ENCODE results near the gene FAM163A. TPM values are rescaled to one million over a fixed set of nuclear protein-coding genes. Genes with fewer than 3 reads are reported as not detected.
A peak's percentile ranks its signal among the peaks of the same experiment; 100 is the strongest.
"Not testable (repeated sequence)": the region's sequence is repeated elsewhere in the genome, so short reads cannot be mapped to it uniquely, and the experiment has no call there.

Gene FAM163A
- total RNA-seq, 2 donors from 2014 or later, result not detected

DNA sequence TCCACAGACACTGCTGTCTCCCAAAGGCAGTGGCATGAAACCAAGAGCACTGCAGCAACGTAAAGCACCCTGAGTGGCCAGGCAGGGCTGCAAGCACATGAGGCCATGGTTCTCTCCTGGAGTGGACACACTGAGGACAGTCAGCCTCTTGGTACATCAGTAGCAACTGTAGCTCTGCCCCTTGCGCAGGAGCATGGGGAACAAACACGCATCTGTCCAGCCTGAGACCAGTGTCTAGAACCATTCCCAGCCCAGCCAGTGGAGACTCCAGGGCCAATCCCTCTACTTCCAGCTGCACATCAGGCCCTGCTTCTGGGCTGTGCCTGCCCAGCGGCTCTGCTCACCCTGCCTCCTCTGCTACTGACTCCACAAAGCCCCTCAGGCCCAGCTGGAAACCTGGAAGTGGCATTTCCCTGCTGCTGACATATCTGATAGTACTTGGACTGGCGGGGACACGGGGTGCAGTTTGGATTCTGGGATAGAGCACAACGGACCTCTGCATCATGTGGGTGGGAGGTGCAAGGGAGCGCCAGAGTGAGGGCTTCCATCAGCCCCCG lies 85.5 kb downstream of the FAM163A start:
- Mint-ChIP-seq H3K4me3 (no peak overlapping the region), H3K27ac (no peak overlapping the region), H3K36me3 (ENCODE audit: insufficient read depth in 2 of 2) (no peaks in the 10 kb centered on the region), H3K27me3 (ENCODE audit: low read depth) (no peaks in the 10 kb centered on the region), H3K4me1 (ENCODE audit: low read depth) (peaks cover 18% of the 10 kb centered on the region), H3K9me3 (no peaks in the 10 kb centered on the region)
- DNase-seq (no peak), ATAC-seq (replicated peaks in 1 of 2) (no peak)

DNA sequence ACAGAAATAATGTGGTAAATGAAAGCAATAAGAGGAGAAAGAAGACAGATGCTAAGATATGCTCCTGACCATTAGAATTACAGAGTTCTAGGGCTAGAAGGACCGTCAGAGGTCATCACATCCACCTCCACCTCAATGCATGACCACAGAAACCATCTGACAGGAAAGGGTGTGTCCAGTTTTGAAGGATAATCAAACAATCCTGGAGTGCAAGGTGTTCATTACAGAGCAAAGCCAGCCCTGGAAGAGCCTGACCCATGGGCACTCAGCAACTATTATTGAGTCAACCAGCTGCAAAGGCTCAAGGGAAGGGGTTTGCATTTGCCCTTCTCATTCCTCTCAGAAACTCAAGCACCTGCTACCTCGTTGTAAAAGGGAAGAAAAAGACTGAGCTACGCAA lies 88.1 kb downstream of the FAM163A start:
- no peak for ATAC-seq (replicated peaks in 1 of 2)
- no peaks in the 10 kb centered on the region for H3K9me3 Mint-ChIP-seq
- H3K4me1 Mint-ChIP-seq (ENCODE audit: low read depth), result peaks cover 18% of the 10 kb centered on the region
- no peak for DNase-seq
- no peak overlapping the region for H3K27ac Mint-ChIP-seq
- H3K4me3 Mint-ChIP-seq, result peak overlapping the region; percentile 21 to 36
- H3K36me3 Mint-ChIP-seq (ENCODE audit: insufficient read depth in 2 of 2), result no peaks in the 10 kb centered on the region
- no peaks in the 10 kb centered on the region for H3K27me3 Mint-ChIP-seq (ENCODE audit: low read depth)

DNA sequence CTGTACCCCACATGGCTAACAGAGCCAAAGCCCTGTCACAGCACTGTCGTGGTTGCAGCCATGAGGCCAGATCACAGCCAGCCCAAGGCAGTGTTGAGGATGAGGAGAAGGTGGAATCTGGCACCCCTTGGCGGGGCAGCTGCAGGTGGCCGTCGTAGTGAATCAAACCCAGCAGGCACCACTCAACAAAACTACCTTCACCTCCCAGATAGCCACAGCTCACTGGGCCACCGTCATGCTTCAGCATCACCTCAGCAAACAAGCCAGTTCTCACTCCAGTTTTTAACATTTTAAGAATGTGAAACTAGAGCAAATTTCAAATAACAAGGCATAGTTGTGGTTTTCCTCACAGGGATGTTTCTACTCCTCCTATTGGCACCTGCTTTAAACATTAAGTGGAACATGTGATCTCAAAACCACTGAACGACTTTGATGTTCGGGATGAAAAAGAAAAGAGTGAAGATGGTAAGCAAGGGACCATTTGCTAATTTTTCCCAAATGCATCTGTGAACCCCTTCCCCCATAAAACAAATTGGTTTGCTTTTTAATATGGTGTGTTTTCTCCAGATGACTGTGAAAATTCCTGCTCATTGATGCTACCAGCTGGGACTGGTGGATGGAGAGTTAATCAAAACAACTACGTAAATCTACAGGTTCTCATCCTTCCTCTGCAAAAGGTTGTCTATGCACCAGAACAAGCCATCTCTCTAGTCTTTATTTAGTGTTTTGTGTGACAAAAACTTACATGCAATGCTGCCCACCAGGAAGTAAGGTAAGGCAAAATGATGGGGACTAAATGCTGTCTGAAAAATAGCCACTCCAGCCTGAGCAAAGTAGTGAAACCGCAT lies 89.0 kb downstream of the FAM163A start:
- H3K9me3 Mint-ChIP-seq, result no peaks in the 10 kb centered on the region
- no peaks in the 10 kb centered on the region for H3K27me3 Mint-ChIP-seq (ENCODE audit: low read depth)

DNA sequence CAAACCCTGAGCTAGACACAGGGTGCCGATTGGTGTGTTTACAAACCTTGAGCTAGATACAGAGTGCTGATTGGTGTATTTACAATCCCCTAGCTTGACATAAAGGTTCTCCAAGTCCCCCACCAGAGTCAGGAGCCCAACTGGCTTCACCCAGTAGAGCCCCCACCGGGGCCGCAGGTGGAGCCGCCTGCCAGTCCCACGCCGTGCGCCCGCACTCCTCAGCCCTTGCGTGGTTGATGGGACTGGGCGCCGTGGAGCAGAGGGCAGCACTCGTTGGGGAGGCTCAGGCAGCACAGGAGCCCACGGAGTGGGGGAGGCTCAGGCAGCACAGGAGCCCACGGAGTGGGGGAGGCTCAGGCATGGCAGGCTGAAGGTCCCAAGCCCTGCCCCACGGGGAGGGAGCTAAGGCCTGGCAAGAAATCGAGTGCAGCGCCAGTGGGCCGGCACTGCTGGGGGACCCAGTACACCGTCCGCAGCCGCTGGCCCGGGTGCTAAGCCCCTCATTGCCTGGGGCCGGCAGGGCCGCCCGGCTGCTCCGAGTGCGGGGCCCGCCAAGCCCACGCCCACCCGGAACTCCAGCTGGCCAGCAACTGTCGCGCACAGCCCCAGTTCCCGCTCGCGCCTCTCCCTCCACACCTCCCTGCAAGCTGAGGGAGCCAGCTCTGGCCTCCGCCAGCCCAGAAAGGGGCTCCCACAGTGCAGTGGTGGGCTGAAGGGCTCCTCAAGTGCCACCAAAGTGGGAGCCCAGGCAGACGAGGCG lies 93.8 kb downstream of the FAM163A start:
- not testable (repeated sequence) for H3K27me3 Mint-ChIP-seq (ENCODE audit: low read depth); ATAC-seq (replicated peaks in 1 of 2); H3K9me3 Mint-ChIP-seq; H3K4me3 Mint-ChIP-seq; H3K27ac Mint-ChIP-seq; DNase-seq; H3K36me3 Mint-ChIP-seq (ENCODE audit: insufficient read depth in 2 of 2)
- H3K4me1 Mint-ChIP-seq (ENCODE audit: low read depth), result peaks cover 12% of the 10 kb centered on the region

More for the DNA sequence above, 89.0 kb downstream of the FAM163A start:
- DNase-seq (no peak), ATAC-seq (replicated peaks in 1 of 2) (peak; percentile 38 to 54)
- H3K4me3 Mint-ChIP-seq, result peak overlapping the region; percentile 21 to 27
- H3K36me3 Mint-ChIP-seq (ENCODE audit: insufficient read depth in 2 of 2), result no peaks in the 10 kb centered on the region
- peaks cover 18% of the 10 kb centered on the region for H3K4me1 Mint-ChIP-seq (ENCODE audit: low read depth)
- peak overlapping the region; percentile 68 for H3K27ac Mint-ChIP-seq

DNA sequence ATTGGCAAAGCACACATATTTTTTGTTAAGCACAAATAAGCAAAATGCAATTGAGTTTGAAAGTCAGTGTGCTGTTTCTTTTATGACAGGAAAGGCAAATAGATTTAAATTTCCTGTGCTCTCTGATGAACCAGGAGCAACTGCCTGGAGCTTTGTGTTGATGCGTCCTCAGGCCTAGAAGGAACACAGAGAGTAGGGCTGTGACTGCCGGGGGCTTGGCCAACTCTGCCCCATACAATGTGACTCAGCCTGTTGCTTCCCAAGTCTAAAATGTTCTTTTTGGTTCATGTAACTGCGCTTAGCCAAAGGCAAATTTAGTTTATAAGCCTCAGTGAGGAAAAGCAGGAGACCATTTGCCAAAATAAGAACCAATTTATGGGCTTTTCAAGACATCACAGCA lies 97.0 kb downstream of the FAM163A start:
- DNase-seq (no peak), ATAC-seq (replicated peaks in 1 of 2) (no peak)
- no peak overlapping the region for H3K27ac Mint-ChIP-seq
- H3K27me3 Mint-ChIP-seq (ENCODE audit: low read depth), result no peaks in the 10 kb centered on the region
- H3K4me1 Mint-ChIP-seq (ENCODE audit: low read depth), result peaks cover 5% of the 10 kb centered on the region
- H3K9me3 Mint-ChIP-seq, result no peaks in the 10 kb centered on the region
- H3K4me3 Mint-ChIP-seq, result no peak overlapping the region
- H3K36me3 Mint-ChIP-seq (ENCODE audit: insufficient read depth in 2 of 2), result peaks cover 0 to 1% of the 10 kb centered on the region in 2 donors

DNA sequence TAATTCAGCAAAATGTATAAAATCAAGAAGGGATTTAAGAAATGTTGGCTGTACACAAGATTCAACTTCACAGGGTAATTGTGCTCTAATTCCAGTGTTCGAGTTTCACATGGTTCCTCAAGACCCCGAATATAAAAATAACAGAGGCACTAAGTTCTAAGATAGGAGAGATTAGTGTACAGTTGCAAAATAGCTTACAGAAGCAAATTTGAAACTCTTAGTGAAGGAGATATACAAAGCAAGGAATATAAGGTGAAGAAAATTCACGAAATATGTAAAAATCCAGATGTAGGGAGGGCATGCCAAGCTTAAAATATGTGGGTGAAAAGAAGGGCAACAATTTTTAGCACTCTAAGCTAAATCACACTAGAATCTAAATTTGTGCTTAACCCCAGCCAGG lies 105.1 kb downstream of the FAM163A start:
- Mint-ChIP-seq H3K4me3 (no peak overlapping the region), H3K4me1 (ENCODE audit: low read depth) (no peaks in the 10 kb centered on the region), H3K36me3 (ENCODE audit: insufficient read depth in 2 of 2) (peaks cover 8 to 26% of the 10 kb centered on the region in 2 donors), H3K27ac (no peak overlapping the region), H3K27me3 (ENCODE audit: low read depth) (no peaks in the 10 kb centered on the region), H3K9me3 (no peaks in the 10 kb centered on the region)
- DNase-seq, result no peak
- ATAC-seq (replicated peaks in 1 of 2), result no peak

DNA sequence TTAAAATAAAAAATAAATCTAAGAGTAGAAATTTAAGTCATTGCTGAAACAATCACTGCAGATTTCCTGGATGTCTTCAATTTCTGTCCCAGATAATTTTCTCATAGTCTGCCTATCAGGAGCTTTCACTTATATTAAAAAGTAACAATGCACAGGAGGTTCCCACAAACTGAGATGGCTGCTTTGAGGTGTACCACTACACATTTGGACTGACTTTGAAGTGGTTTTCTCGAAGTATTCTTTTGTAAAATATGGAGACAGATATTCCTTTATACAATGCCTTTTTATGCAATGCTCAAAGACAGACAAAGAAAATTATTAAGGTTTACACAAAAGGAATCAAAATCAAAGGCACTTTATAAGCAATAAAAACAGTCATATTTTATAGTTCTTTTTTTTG lies 110.0 kb downstream of the FAM163A start:
- Mint-ChIP-seq H3K9me3 (no peaks in the 10 kb centered on the region), H3K4me1 (ENCODE audit: low read depth) (no peaks in the 10 kb centered on the region), H3K36me3 (ENCODE audit: insufficient read depth in 2 of 2) (peaks cover 3 to 20% of the 10 kb centered on the region in 2 donors), H3K27ac (no peak overlapping the region), H3K4me3 (no peak overlapping the region), H3K27me3 (ENCODE audit: low read depth) (no peaks in the 10 kb centered on the region)
- DNase-seq (no peak), ATAC-seq (replicated peaks in 1 of 2) (no peak)

DNA sequence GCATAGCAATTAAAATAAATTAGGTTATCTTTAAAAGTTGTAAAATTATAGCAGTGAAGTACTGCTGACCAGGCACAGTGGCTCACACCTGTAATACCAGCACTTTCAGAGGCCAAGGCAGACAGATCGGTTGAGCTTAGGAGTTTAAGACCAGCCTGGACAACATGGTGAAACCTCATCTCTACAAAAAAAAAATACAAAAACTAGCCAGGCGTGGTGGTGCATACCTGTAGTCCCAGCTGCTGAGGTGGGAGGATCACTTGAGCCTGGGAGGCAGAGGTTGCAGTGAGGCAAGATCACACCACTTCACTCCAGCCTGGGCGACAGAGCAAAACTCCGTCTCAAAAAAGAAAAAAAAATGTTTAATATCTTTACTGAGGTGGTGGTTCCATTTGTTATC lies 112.7 kb downstream of the FAM163A start:
- H3K9me3 Mint-ChIP-seq; H3K27ac Mint-ChIP-seq; H3K4me3 Mint-ChIP-seq; ATAC-seq (replicated peaks in 1 of 2); DNase-seq; H3K4me1 Mint-ChIP-seq (ENCODE audit: low read depth); H3K27me3 Mint-ChIP-seq (ENCODE audit: low read depth): not testable (repeated sequence)
- peaks cover 4 to 18% of the 10 kb centered on the region in 2 donors for H3K36me3 Mint-ChIP-seq (ENCODE audit: insufficient read depth in 2 of 2)

DNA sequence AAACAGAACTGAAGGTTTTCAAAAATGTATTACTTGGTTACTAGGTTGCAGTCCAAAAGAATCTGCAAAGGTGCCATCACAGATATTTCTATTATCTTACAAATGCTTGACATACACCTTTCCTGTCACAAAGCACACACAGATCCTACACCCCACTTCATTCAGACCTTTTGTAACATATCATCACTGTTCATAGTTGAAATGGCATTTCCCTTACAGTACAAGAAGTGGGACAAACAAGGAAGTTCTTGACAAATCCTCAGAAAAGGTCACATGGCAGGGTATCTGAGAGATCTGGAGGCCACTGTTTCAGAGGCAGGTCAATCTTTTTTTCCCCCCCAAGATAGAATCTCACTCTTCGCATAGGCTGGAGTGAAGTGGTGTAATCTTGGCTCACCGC lies 113.2 kb downstream of the FAM163A start:
- no peak overlapping the region for H3K27ac Mint-ChIP-seq
- H3K4me1 Mint-ChIP-seq (ENCODE audit: low read depth), result no peaks in the 10 kb centered on the region
- no peaks in the 10 kb centered on the region for H3K27me3 Mint-ChIP-seq (ENCODE audit: low read depth)
- DNase-seq (no peak), ATAC-seq (replicated peaks in 1 of 2) (no peak)
- H3K9me3 Mint-ChIP-seq, result no peaks in the 10 kb centered on the region
- H3K4me3 Mint-ChIP-seq, result no peak overlapping the region
- H3K36me3 Mint-ChIP-seq (ENCODE audit: insufficient read depth in 2 of 2), result peaks cover 2 to 16% of the 10 kb centered on the region in 2 donors

DNA sequence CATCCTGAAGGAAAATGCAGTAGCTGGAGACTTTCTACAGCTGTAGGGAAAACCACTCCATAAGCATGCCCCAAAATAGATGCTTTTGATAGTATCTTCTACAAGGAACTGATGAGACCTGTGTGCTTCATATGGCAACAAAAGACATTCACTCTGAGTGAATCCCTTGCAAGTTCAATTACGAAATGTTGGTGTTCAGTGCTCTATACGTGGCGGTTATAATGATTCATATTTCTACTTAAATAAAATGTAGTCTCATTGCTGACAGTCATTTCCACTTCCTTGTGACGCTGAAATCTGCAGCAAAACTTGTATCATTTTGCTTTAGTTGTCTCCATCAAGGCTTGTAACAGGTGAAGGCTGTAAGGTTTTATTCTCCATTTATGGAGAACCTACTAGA lies 113.9 kb downstream of the FAM163A start:
- no peaks in the 10 kb centered on the region for H3K4me1 Mint-ChIP-seq (ENCODE audit: low read depth)
- no peak for DNase-seq
- H3K9me3 Mint-ChIP-seq, result no peaks in the 10 kb centered on the region
- H3K4me3 Mint-ChIP-seq, result no peak overlapping the region
- no peaks in the 10 kb centered on the region for H3K27me3 Mint-ChIP-seq (ENCODE audit: low read depth)
- ATAC-seq (replicated peaks in 1 of 2), result peak in 1 of 2 donors; percentile 76
- peak overlapping the region; percentile 12 for H3K27ac Mint-ChIP-seq
- peaks cover 2 to 11% of the 10 kb centered on the region in 2 donors for H3K36me3 Mint-ChIP-seq (ENCODE audit: insufficient read depth in 2 of 2)

DNA sequence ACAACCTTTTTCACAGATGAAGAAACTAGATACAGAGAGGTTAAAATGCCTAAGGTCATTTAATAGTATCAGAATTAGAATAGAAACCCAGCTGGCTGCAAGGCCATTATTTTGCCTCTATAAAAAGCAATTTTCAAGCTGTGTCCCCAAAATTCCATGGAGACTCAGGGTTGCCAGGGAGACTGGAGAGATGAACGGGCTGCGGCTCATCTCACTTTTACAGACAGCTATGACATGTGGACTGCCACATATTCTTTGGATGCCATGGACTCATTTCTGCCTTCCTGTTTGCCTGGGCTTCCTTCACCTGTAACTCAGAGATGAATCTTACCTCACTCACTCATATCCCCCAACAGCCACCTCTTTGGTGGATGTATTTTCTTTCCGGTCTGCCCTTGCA lies 117.6 kb downstream of the FAM163A start:
- DNase-seq, result no peak
- Mint-ChIP-seq H3K4me1 (ENCODE audit: low read depth) (no peaks in the 10 kb centered on the region), H3K27me3 (ENCODE audit: low read depth) (no peaks in the 10 kb centered on the region), H3K9me3 (no peaks in the 10 kb centered on the region), H3K27ac (no peak overlapping the region), H3K4me3 (no peak overlapping the region), H3K36me3 (ENCODE audit: insufficient read depth in 2 of 2) (peaks cover 2 to 11% of the 10 kb centered on the region in 2 donors)
- no peak for ATAC-seq (replicated peaks in 1 of 2)

DNA sequence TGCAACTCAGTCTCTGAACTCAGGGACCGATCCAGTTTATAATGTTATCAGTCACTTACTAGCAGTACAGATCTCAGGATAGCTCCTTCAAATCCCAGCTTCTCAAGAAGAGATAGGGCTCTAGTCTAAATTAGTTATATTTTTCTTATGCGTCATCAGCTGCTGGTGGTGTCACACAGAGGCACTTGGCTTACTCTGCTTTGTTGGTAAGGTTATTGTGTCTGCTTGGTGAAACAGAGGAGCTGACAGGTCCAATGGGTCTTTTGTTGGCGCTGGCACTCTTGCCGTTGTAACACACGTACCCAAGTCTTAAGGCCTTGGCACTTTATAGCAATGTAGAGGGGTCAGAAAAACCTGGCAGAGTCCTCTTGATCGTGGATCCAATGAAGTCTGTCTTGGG lies 122.3 kb downstream of the FAM163A start:
- no peak overlapping the region for H3K4me3 Mint-ChIP-seq
- peaks cover 2 to 12% of the 10 kb centered on the region in 2 donors for H3K36me3 Mint-ChIP-seq (ENCODE audit: insufficient read depth in 2 of 2)
- H3K27me3 Mint-ChIP-seq (ENCODE audit: low read depth), result no peaks in the 10 kb centered on the region
- no peak overlapping the region for H3K27ac Mint-ChIP-seq
- no peaks in the 10 kb centered on the region for H3K9me3 Mint-ChIP-seq
- ATAC-seq (replicated peaks in 1 of 2) (no peak), DNase-seq (no peak)
- peaks cover 6% of the 10 kb centered on the region for H3K4me1 Mint-ChIP-seq (ENCODE audit: low read depth)

Measured in activated T-cell treated with anti-CD3 and anti-CD28 coated beads, Interleukin-2, amount 50 U/mL, for 72 hours (primary cell).